Stimulated activated CD8-positive, alpha-beta memory T cell treated with anti-CD3 and anti-CD28 coated beads, Interleukin-7, amount 100 ng/mL, for 1 hour (primary cell): ENCODE results near the gene EIF3C.
"Not testable (repeated sequence)": the region's sequence is repeated elsewhere in the genome, so short reads cannot be mapped to it uniquely, and the experiment has no call there.

Experiments used
- DNase-seq, 2 donors: peaks; one replicate each; pipeline ENCODE4 v3.0.0-alpha.2; 2020; ENCODE audit warnings: low read depth in 2 of 2

EIF3C gene

DNA sequence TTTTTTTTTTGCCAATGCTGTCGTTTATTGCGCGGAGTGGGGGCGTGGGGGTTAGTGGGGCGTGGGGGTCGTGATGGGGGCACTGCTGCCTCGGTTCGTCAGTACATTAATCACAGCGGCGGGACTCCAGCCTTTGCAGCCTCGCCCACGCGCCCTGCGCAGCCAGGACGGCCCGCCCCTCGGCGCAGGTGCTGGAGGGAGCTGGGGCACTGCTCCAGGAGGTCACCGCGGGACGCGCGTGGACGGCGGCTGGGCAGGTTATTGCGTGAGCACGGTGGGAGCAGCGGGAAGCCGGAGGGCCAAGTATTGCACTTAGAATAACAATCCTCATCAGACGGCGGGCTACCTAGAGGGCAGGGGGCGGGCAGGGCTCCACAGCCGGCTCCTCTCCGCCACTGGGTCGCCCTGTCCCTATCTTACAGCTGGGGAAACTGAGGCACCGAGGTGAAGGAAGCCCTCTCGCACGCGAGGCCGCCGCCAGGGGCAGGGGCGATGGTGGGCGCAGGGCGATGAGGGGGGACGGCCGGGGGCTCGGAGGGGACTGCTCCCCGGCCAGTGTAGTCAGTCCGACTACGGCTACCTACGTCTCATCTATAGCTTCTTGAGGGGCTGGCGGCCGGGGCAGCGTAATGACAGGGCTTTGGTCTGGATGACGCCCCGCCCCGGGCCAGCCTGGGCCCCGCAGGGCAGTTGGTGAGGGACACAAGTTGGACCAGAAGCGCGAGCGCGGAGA is 35.5 kb downstream of the EIF3C start:
- DNase-seq: not testable (repeated sequence)

DNA sequence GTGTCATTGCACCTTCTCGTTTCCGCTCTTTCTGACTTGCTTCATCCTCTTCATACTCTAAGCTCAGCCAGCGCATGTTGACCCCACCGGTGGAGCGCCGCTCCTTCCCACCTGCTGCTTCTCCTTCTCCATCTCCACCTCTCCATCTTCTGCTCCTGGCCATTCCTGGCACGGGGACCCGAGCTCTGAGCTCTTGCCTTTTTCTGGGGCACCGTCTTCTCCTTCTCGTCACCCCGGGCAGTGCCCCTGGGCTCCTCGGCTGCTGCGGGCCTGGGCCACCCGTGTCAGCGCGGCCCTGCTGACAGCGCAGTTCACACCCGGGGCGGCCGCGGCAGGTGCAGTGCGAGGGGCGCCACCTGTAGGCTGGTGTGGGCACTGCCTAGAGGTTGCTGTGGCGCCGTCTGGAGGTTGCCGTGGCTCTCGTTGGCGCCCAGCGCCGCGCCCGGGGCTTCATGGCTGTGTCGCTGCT is 38.8 kb downstream of the EIF3C start:
- peak in 1 of 2 donors; percentile 1 for DNase-seq

DNA sequence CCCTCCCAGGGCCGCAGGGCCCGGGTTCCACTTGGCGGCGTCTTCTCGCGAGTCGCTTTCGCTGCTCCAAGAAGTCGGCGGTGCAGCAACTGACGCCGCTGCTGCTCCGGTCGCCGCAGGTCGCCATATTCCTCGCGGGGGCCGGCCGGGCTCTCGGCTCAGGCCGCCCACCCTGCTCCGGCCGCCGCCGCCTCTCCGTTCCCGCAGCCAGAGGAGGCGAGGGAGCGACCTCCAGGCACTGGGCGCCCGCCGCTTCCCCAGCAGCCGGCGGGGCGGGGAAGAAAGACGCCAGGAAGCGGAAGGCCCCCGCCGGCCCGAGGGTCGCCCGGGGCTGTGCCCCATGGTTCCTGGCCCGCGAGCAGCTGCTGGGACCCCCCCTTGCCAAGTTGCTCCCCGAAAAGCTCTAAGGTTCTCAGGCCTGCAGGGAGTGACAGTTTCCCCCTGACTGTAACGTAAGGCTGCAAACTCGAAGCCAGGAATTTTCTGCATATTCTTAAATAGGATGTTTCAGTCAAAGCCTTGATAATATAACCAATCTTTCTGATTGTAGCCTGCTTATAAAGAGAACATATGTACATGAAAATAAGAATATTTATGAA is 39.3 kb downstream of the EIF3C start:
- DNase-seq: not testable (repeated sequence)

- not testable (repeated sequence) for DNase-seq
These were observed 40.2 kb downstream of the EIF3C start, which contains the start of gene NPIPB9 for GRCh38 chr16:28751487-28751886. Gene NPIPB9 (plus strand): TSS chr16:28751787.

- DNase-seq: not testable (repeated sequence)
These were observed 70.4 kb downstream of the EIF3C start for GRCh38 chr16:28781697-28782096.

DNA sequence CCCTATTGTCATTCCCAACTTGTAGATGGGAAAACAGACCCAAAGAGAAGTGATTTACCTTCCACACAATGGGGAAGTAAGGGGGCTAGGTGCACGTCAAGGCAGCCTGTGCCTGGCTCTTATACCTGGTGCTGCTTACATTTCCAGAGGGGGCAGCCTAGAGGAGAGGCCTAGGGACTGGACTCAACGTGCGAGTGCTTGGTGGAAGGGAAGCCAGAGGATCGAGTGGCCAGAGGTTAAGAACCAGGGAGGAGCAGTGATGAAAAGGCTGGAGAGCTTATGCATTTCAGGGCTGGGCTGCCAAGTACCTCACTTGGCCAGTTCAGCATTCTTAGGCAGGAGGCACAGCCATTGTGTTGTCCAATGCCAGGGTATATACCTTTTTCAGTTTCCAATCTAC is 71.1 kb downstream of the EIF3C start:
- not testable (repeated sequence) for DNase-seq
